SU-DHL-6 (cell line): ENCODE measurements around the gene CRISPLD2.

Experiments used
- EZH2phosphoT487 ChIP-seq: fragments of 200-600 bp; sonication (generic), shearing (Covaris generic); conservative IDR thresholded peaks from 2 replicates; pipeline ENCODE4 v1.6.1; 2018; ENCODE audit warnings: mild to moderate bottlenecking, antibody characterized with exemption, low read length, moderate library complexity, mixed read lengths
- TF ChIP-seq, protein P1 (sequence below): fragments of 200-600 bp; sonication (generic); IDR thresholded peaks from one replicate; pipeline ENCODE4 v1.5.1; 2017; ENCODE audit warnings: antibody characterized with exemption, mild to moderate bottlenecking, low read length, moderate library complexity; ENCODE audit not compliant: insufficient read depth, poor library complexity, severe bottlenecking

DNA sequence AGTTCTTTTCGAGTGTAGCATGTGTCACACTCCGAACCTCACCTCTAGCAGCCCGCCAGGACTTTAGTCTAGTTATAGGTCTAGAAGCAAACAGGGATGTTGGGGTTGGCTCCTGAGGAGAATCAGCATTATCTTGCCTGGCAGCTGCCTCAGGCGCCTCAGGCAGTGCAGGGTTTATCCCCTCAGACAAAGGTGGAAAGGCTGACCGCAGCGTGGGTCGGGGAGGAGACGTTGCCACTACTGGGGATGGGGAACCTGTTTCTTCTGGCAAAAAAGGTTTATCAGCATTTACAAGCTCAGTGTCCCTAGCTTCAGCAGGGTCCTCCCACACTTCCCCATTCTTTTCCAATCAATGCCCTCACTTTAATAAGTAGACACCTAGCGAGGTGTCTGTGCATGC lies 40.6 kb downstream of the CRISPLD2 start:
- no peak for TF ChIP-seq EZH2phosphoT487
- TF ChIP-seq, protein P1, sequence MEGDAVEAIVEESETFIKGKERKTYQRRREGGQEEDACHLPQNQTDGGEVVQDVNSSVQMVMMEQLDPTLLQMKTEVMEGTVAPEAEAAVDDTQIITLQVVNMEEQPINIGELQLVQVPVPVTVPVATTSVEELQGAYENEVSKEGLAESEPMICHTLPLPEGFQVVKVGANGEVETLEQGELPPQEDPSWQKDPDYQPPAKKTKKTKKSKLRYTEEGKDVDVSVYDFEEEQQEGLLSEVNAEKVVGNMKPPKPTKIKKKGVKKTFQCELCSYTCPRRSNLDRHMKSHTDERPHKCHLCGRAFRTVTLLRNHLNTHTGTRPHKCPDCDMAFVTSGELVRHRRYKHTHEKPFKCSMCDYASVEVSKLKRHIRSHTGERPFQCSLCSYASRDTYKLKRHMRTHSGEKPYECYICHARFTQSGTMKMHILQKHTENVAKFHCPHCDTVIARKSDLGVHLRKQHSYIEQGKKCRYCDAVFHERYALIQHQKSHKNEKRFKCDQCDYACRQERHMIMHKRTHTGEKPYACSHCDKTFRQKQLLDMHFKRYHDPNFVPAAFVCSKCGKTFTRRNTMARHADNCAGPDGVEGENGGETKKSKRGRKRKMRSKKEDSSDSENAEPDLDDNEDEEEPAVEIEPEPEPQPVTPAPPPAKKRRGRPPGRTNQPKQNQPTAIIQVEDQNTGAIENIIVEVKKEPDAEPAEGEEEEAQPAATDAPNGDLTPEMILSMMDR, result no peak
